ENCODE data around the gene MEX3A. TPM values are rescaled to one million over a fixed set of nuclear protein-coding genes. Genes with fewer than 3 reads are reported as not detected.

The MEX3A gene
- total RNA-seq, 4 donors from 2014 or later = 0.17 to 0.57 (median 0.27) TPM

DNA sequence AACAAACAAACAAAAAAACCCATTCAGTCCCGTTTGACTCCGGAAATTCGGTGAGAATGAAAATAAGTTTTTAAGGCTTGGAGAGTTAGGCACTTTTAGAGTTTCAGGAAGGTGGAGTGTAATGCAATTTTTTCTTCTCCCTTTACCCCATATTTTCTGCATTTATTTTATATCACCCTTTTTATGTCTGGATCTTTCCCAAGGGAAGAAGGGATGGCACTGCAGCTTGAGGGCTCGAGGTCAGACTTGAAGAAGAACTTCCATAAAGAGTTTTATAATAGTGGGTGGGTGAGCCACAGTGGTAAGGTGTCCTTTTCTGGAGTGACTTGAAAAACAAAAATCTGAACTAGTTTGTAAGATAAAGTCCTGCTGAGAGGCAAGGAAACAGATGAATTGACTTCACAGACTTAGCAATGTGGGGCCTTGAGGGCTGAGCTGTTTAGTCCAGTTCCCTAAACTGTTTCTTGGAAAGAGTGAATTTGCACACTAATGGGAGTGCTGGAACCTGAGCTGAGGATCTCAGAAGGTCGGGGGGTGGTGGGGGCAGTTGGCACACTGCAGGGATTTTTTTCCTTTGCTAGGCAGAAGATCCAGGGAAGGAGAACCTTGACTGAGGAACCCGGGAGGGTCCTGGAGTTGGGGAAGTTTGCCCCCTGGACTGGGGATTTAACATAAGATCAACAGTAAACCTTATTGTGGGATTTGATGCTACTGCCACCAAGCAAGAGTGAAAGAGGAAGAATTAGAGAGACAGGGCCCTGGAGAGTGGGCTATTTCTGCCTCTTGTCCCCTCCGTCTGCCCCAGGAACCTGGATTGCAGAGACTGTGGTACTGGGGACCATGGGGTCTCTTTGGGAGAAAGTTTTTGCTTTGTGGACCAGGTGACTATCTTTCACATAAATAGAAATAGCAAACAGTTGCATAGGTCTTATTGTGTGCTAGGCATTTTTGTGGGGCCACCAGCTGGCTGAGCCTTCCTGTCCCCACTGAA is 1.8 kb upstream of the MEX3A start:
- TF ChIP-seq, protein P1, sequence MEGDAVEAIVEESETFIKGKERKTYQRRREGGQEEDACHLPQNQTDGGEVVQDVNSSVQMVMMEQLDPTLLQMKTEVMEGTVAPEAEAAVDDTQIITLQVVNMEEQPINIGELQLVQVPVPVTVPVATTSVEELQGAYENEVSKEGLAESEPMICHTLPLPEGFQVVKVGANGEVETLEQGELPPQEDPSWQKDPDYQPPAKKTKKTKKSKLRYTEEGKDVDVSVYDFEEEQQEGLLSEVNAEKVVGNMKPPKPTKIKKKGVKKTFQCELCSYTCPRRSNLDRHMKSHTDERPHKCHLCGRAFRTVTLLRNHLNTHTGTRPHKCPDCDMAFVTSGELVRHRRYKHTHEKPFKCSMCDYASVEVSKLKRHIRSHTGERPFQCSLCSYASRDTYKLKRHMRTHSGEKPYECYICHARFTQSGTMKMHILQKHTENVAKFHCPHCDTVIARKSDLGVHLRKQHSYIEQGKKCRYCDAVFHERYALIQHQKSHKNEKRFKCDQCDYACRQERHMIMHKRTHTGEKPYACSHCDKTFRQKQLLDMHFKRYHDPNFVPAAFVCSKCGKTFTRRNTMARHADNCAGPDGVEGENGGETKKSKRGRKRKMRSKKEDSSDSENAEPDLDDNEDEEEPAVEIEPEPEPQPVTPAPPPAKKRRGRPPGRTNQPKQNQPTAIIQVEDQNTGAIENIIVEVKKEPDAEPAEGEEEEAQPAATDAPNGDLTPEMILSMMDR (IDR thresholded peaks at IDR 0.05; ENCODE audit: low read depth) = no peak

DNA sequence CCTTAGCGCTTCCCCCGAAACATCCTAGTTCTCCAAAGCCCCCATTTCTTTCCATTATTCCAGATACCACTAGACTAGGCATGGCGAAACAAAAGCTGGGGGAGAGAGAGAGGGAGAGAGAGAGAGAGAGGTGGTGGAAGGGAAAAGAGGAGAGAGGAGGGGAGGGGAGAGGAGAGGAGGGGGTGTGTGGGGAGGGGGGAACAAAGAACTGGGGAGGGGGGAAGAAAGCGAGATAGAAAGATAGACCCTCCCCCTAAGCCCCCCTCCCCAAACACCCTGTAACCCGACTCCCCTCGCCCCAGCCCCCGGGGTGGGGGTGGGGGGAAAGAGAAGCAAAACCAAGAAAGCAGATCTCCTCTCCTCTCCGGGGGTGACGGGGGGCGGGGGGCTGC is 352 bp downstream of the MEX3A start:
- TF ChIP-seq, protein P1 (IDR thresholded peaks at IDR 0.05; ENCODE audit: low read depth) = no peak

DNA sequence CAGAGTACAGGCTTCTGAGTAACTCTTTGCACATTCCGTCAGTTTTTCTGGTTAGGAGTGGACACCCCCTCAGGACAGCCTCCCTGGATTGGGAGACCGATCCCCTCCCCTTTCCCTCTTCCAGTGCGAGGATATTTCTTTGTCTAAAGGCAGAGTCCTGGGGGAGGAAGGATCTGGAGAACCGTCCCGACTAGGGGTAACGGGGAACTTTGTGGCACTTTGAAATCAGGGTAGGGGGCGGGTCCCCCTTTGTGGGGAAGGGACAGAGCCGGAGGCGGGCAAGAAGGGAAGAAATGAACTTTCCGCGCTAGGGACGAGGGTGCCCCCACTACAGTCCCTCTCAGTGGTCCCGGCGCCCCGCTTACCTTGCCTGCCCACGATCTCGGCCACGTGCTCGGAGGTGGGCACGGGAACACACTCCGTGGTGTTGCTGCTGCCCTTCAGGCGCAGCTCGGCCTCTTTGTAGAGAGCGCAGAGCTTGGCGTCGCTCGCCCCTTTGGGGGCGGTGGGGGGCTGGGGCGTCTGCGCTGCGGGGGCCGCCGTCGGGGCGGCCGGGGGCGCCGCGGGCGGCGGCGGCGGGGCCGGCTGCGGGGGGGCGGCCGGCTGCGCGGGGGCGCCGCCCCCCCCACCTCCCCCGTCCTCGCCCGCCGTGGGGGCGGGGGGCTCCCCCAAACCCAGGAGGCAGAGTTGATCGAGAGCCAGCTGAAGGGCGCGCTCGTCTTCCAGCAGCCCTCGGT is 917 bp downstream of the MEX3A start:
- TF ChIP-seq, protein P1 (IDR thresholded peaks at IDR 0.05; ENCODE audit: low read depth) = no peak

DNA sequence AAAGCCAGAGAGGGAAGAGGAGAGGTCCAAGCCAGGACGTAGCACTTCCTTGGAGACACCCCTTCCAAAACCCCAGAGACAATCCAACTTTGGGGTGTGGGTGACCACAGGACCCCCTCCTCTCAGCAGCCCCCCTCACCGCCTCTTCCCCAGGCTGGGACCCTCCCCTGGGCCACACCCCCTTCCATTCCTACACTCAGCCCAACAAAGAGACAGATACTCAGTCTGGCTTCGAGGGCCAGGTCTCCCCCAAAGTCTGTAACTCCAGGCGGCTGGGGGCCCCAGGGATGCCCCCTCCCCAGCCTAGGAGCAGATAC is 1.4 kb downstream of the MEX3A start:
- TF ChIP-seq, protein P1 (IDR thresholded peaks at IDR 0.05; ENCODE audit: low read depth) = no peak

DNA sequence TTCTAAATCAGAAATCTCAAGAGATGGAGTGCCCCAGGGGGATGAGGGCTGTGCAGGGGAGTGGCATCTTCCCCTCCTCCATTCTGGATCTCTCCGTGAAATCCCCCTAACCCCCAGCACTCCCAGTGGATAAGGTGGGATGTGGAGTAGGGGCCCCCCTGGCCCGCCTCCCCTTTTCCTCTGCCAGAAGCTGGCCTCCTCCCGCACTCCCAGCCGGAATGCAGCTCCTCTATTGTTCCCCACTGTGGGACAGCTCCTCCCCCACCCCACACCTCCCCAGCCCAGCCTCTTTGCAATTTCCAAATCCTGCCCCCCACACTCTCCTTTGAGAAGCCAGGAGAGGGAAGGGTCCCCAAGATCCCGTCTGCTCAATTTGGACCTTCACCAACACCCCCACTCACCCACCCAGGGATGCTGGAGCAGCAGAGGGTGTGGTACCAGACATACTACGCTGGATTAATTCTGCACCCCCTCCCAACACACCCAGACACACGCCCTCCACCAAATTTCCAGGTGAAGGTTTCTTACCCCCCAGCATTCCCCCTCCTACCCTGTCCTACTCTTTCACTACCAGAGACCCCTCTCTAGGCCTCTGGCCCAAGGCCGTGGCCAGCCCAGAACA is 1.9 kb downstream of the MEX3A start:
- TF ChIP-seq, protein P1 (IDR thresholded peaks at IDR 0.05; ENCODE audit: low read depth) = no peak

DNA sequence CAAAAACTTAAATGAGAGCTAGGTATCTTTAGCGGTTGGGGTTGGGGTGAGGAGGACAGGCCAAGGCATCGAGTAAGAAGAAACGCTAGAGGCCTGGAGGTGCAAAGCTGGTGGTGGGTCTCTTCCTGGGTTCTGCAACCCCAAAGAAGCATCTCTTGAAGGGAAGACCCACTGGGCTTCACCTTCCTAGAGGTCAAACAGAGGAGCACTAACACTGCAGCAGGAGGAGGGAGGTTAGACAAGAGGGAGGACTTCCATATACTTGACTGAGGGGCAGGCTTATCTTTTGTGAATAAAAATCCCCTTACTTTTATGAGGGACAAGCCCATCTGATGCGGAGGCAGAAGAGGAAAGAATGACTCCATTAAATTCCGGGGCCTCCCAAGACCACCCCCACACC is 2.5 kb downstream of the MEX3A start:
- TF ChIP-seq, protein P1 (IDR thresholded peaks at IDR 0.05; ENCODE audit: low read depth) = no peak

DNA sequence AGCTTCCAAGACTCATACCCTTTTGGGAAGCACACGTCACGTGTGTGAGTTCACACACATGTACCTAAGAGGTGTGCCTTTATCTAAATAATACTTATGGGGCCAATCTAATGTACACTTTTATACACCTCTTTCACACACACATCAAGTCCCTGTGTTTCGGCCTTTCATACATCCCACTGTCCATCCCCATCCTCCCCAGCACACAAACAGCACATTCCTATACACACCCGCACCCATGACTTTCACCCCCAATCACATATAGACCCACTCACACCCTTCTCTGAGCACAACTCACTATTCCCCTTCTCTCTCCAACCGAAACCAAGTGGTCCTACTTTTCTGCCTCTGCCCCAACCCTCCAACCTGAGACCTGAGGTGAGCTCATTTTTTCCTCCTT is 3.5 kb downstream of the MEX3A start:
- TF ChIP-seq, protein P1 (IDR thresholded peaks at IDR 0.05; ENCODE audit: low read depth) = no peak

Measured in subcutaneous adipose tissue (tissue), 4 donors.